ENCODE data around the gene SPATA9.
"Not testable (repeated sequence)": the region's sequence is repeated elsewhere in the genome, so short reads cannot be mapped to it uniquely, and the experiment has no call there.

SPATA9 gene

DNA sequence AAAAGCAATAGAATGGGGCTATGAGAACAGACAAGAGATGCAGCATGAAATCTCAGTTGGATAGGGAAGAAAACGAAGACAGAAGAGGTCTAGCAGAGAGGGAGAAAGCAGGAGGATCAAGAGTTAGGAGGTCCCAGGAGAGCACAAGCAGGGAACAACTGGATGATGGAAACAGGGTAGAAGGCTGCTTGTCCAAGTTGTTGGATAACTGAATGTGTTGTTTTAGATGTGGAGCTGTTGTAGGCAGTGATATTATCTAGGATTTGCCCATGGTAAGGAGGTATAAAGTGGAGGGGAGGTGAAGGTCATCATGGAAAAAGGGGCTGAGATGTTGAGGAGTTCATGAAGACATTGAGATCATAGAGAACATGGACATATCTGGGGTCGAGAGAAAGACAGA, 35.9 kb upstream of the SPATA9 start:
- intact Hi-C loops (cut with DNase I): no loop called here
- no peak for DNase-seq

DNA sequence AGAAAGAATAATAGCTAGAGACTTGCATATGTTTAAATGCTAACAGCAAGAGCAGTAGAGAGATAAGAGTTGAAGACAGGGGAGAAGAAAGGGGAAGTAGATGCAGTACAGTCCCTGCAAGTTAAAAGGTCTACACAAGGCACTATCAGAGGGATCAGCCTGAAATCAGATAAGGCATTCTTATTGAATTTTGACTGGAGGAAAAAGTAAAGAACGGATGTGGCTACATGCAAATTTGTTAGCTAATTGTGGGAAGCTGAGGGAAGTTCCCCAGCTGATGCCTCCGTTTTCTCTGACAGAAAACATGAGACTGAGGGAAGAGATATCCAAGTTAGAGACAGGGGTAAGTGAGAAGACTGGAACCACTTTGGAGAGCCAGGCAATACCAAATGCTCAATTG, 35.4 kb upstream of the SPATA9 start:
- intact Hi-C loops (cut with DNase I): no loop called here
- DNase-seq: no peak

- intact Hi-C loops (cut with DNase I): no loop called here
- no peak for DNase-seq
Observed at GRCh38 chr5:95717439-95717838, 34.6 kb upstream of the SPATA9 start.

DNA sequence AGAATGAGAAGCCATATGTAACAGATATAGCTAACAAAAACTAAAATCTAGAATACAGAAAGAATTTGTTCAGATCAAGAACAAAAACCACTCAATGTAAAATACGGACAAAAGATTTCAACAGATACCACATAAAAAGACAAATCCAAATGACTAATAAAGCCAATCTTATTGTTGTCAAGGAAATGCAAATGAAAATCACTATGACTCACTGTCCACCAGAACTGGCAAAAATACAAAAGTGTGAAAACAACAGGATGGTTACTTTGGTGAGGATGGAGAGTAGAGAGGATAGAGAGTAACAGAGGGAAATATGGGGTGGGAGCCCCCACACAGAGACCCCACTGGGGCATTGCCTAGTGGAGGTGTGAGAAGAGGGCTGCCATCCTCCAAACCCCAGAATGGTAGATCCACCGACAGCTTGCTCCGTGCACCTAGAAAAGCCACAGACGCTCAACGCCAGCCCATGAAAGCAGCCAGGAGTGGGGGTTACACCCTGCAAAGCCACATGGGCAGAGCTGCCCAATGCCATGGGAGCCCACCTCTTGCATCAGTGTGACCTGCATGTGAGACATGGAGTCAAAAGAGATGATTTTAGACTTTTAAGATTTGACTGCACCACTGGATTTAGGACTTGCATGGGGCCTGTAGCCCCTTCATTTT, 33.1 kb upstream of the SPATA9 start:
- intact Hi-C loops (cut with DNase I): no loop called here

DNA sequence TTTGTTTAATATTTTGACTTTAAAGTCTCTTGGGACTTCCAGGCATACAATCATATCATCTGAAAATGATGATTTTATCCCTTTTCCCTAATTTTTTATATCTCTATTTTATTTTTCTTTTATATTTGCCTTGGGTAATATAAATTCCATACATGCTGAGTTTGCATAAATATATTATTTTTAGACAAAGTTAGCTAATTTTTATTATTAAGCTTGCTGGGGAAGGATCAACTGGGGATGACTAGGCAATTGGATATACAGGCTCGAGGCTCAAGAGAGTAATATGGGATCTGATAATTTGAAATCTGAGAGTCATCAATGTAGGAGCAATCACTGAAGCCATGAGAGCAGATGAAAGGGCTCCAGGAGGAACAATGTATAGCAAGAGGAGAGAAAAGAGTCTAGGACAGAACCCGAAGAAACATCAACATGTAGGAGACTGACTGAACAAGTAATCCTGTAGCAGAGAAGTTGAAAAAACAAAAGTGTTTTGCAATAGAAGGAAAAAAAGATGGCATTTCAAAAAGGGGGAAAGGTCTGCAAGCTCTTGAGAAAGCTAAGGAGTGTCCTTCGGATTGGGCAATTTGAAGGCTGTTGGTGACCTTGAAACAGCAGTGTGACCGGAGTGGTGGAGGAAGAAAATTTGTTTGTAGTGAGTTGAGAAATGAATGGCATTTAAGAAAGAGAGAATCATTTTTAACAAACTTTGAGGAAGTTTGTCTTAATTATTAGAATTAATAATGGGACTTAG, 31.3 kb upstream of the SPATA9 start:
- intact Hi-C loops (cut with DNase I): no loop called here
- DNase-seq: no peak

More for the DNA sequence above, 33.1 kb upstream of the SPATA9 start:
- no peak for DNase-seq

DNA sequence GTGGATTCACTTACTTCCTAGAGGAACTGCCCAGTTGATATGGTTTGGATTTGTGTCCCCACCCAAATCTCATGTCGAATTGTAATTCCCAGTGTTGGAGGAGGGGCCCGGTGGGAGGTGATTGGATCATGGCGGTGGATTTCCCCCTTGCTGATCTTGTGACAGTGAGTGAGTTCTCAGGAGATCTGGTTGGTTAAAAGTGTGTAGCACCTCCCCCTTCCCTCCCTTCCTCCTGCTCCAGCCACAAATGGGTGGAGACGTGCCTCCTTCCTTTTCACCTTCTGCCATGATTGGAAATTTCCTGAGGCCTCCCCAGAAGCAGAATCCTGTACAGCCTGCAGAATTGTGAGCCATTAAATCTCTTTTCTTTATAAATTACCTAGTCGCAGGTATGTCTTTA, 30.5 kb upstream of the SPATA9 start:
- DNase-seq; intact Hi-C loops (cut with DNase I): not testable (repeated sequence)

GRCh38 chr5:95712347-95712958, 29.7 kb upstream of the SPATA9 start:
- no peak for DNase-seq
- intact Hi-C loops (cut with DNase I): no loop called here

DNA sequence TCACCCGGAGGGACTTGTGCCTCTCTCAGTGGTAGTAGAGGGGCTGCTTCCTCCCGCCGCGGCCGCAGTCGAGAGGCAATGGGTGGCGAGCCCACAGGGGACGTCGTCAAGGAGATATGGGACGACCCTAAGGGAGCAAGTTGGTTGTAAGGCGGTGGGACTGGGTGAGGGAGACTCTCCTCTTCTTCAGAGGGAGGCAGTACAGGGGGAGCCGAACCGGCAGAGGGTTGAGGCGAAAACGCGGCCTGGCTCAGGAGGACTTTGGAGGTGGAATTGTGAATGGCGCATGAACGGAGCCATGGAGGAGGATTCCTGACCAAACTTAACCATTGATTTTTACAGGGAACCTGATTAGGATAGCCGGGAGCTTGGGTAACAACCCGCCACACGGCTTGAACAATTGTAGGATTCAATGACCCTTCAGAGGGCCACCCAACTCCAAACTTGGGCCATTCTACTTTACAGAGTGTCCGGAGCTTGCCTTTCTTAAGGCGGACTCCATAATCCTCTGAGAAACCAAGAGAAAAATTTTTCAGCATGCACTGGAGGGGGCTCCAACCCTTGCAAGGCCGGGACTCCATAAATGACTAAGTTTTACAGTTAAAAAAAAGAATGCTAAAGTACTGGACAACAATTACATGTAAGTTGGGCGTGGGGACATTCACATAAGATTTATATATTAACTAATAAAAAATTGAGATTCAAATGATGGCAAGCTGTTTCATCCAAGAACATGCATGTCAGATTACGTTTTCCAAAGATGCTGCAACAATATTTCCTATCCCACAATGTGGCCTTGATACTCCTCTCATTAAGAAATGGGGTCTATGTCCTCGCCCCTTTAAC, 28.9 kb upstream of the SPATA9 start:
- intact Hi-C loops (cut with DNase I): no loop called here
- DNase-seq: no peak

DNA sequence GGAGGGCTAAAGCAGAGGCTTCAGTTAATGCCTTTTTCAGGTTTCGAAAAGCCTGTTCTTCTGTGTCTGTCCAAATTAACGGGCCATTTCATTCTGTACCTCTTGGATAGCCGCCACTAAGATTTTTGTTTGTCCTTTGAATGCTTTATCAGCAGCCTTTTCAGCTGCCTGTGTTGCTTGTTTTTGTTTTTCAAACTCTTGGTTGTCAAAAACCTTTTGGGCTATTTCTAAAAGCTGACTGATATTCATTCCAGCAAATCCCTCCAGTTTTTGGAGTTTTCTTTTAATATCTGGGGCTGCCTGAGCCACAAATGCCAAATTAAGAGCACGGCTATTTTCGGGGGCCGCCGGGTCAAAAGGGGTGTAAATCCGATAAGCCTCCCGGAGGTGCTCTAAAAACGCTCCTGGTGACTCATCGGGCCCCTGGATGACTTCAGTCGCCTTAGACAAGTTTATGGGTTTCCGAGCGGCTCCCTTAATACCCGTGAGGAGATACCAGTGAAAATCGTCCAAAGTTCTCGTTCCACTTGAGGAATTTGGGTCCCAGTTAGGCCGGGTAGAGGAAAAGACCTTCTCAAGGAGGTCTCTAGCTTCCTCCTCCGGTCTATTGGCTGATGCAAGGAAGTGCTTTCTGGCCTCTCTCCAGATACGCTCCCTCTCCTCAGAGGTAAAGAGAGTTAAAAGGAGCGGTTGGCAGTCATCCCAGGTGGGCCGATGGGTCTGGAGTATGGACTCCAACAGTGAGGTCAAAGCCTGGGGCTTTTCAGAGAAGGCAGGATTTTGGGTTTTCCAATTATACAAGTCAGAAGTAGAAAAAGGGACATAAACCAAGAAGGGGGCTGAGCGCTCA, 28.1 kb upstream of the SPATA9 start:
- DNase-seq; intact Hi-C loops (cut with DNase I): not testable (repeated sequence)

DNA sequence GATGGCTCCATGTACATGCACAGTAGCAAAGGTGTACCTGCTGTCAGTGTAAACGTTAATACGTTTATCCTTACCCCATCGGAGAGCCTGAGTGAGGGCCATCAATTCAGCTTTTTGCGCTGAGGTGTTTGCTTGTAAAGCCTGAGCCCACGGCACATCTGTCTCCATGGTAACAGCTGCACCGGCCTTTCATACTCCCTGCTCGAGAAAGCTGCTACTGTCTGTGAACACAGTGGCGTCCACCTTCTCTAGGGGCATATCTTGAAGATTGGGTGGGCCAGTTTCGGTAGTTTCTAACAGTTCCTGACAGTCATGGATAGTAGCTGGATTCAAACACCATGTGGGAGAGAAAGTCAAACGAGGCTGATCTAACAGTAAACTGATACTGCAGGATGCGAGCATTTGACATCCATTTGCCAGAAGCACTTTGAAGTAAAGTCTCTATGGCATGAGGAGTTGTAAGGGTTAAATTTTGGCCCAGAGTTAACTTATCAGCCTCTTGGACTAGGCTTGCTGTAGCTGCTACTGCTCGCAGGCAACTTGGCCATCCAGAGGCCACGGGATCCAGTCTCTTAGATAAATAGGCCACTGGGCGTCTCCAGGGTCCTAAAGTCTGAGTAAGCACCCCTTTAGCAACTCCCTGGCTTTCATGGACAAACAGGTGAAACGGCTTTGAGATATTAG, 27.3 kb upstream of the SPATA9 start:
- DNase-seq: peak in 35 of 42 donors; percentile 21 to 72 (median 50)
- intact Hi-C loops (cut with DNase I): no loop called here

- DNase-seq: no peak
- intact Hi-C loops (cut with DNase I): no loop called here
Observed at GRCh38 chr5:95708876-95709275, 26.1 kb upstream of the SPATA9 start.

- DNase-seq; intact Hi-C loops (cut with DNase I): not testable (repeated sequence)
Observed at GRCh38 chr5:95707534-95708188, 24.9 kb upstream of the SPATA9 start.

DNA sequence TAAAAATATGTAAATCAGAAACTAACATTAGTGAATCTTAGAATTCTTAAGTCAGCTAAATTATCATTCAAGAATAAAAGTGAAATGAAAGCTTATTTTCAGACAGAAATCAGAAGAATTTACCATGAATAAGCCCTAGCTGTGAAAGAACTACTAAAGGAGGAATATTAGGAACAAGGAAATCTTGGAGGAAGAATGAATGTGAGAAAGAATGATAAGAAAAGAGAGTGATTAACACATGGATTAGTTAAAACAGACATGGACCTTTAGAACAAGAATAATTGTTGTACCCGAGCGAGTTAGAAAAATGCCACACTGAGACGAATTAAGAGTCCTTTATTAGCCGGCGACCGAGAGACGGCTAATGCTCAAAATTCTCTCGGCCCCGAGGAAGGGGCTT, 24.3 kb upstream of the SPATA9 start:
- no peak for DNase-seq
- intact Hi-C loops (cut with DNase I): no loop called here

GRCh38 chr5:95706196-95706595, 23.4 kb upstream of the SPATA9 start:
- DNase-seq; intact Hi-C loops (cut with DNase I): not testable (repeated sequence)

- intact Hi-C loops (cut with DNase I): no loop called here
- DNase-seq: peak in 19 of 42 donors; percentile 19 to 66 (median 35)
Observed at GRCh38 chr5:95704150-95704549, 21.4 kb upstream of the SPATA9 start.

DNA sequence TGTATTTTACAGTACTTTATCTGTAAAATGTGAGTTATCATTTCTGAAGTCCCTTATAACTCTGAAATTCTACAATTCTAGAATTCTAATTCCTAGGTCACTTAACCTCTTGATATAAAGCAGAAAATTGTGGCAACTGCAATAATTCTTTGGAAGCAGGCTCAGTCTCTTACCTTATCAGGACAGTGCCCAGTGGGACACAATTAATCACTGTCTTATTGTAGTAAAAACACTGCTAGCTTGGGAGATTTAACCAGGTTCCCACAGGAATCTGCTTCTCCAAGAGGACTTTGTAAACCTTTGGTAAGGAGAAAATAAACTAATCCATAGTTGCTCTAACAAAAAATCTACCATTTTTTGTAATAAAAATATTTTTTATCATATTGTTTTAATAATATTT, 18.3 kb upstream of the SPATA9 start:
- intact Hi-C loops (cut with DNase I): no loop called here
- no peak for DNase-seq

- intact Hi-C loops (cut with DNase I): no loop called here
- no peak for DNase-seq
Observed at GRCh38 chr5:95699337-95699736, 16.5 kb upstream of the SPATA9 start.

All from head of caudate nucleus (tissue), 42 donors.